T-helper 2 cell (primary cell): ENCODE data around the gene ERBB2.
A peak's percentile ranks its signal among the peaks of the same experiment; 100 is the strongest.
"Not testable (repeated sequence)": the region's sequence is repeated elsewhere in the genome, so short reads cannot be mapped to it uniquely, and the experiment has no call there.

Source experiments
- DNase-seq, 5 experiments: peaks; one replicate each; pipeline versions ENCODE4 v3.0.0 to v3.0.0-alpha.2; 2012 to 2022

The ERBB2 gene

DNA sequence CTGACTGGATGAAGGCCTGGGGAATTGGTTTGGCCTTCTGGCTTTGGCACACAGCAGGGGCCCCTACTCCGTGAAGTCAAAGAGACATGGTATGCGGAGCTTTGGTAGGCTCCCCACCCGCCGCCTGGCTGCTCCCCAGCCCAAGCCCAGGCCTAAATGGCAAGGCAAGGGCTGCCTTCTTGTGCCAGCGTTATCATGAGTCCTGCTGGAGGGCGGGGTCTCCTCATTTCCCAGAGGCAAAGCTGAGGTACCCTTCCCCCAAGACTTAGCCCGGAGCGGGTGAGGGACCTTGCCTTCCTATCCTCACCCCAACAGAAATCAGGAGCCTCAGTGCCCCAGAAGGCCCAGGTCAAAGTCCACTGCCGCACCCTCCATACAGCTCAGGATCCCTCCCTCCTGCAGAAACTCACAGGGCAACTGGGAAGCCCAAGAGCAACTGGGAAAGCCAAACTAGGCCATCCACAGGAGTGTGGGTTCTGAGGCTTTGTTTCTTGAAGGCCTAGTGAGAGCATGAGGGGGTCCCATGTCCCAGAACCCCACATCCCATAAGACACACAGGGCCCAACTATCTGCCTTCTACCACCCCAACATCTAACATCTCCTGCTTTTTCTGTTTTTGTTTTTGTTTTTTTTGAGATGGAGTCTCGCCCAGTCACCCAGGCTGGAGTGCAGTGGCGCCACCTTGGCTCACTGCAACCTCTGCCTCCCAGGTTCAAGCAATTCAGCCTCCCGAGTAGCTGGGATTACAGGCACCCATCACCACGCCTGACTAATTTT, 21.3 kb upstream of the ERBB2 start:
- no peak for DNase-seq

- peak in 2 of 5 experiments; percentile 45 to 88 for DNase-seq
Observed at GRCh38 chr17:39679521-39680192, 20.2 kb upstream of the ERBB2 start.

DNA sequence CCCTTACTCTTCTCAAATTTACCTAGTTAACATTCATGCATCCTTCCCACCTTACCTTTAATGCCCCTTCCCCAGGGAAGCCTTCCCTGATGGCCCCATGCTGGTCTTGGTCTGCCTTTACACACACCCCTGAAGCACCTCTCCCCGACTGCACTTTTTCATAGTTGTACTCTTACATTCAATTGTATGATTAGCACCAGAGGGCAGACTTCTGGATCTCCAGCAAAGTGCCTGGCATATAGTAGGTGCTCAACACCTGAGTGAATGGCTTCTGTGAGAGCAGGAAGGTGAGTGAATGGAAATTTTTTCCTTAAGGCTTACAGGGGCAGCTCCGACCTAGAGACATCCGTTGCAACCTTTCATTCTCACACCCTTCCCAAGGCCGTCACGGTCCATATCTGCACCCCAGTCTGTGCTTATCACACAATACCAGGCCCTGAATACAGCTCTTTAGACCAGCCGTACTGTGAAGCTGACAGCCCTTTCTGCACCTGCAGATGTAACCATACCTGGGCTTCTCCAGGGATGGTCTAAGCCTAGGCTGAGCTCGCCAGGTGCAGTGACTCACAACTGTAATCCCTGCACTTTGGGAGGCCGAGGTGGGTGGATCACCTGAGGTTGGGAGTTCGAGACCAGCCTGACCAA, 16.4 kb upstream of the ERBB2 start:
- no peak for DNase-seq

DNA sequence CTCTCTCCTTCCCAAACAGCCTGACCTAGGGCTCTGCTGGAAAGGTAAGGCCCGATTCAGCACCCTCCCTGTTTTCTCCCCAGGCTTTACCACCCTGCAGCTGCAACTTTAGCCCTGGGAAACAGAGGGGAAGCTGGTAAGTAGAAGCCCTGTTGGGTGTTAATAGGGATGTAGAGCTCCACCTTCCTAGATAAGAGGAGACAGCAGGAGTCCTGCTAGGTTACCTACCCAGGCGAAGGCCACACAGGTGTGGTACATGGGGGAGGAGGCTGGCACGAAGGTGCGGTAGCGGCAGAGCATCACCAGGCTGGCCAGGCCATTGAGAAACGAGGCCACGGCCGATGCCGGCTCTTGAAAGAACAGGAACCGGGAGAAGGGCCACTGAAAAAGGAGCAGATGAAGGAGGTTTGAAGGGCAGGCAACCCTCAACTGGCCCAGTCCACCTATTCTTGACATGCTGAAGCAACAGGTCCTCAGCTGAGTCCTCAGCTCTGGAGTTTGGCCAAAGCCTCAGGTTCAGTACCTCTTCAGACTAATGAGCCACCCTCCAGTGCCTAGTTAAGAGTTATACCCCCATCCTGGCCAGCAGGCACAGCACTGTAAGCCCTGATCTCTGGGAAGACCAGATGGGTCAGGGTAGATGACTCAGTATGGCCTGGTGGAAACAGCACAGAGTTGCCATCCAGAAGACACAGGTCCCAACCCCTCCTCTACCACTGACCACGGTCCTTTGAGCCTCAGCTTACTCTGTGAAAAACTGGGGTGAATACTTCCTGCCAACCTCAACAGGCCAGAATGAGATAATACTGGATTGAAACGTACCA, 15.3 kb upstream of the ERBB2 start:
- no peak for DNase-seq

DNA sequence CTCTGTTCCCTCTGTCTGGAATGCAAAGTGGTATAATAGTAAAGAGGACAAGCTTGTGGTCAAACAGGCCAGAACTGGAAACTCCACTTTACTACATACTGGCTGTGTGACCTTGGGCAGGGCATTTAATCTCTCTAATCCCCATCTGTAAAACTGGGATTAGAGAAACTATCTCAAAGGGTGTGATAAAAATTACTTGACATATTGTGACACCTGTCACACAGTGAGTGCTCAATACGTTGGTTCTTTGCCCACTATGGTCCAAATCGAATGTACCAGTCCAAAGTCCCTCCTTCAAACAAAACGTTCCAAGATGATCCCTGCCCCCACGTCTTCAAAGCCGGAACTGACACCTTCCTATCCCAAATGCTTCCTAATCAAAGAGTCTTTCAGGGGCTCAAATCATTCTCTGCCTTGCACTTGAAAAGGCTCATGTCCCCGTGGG, 12.7 kb upstream of the ERBB2 start:
- DNase-seq, result no peak

DNA sequence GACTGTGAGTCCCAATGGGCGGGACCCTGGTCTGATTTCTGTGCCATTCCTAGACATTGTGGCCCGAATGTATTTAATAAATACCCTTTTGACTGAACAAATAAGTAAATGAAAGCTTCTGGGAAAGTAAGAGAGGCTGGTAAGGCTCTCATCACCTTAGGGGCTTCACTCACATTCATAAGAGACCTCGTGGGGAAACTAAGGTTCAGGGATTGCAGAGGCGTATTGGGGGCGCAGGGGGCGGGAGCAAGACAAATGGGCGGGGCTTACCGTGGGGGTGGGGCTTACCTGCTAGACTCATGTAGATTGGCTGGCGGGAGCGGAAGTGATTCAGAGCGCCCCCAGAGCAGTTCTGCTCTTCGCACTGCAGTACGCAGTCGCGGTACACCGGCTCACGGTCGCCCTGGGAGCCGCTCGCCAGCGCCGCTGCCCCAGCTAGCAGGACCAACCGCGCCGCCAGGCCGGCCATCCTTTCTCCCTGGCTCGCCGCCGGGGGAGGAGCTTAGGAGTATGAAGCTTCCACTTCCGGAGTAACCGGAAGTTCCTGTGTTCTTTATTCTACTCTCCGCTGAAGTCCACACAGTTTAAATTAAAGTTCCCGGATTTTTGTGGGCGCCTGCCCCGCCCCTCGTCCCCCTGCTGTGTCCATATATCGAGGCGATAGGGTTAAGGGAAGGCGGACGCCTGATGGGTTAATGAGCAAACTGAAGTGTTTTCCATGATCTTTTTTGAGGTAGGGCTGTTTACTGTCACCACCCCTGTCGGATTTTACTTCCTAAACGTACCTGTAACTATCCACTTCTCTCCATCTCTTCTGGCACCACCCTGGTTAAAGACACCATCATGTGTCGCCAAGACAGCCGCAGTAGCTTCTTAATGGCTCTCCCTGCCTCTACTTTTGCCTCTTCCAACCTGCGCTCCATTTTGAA, 12.1 kb upstream of the ERBB2 start, which contains the start of gene PGAP3:
Gene PGAP3 (minus strand): TSS at position 512 of the 929 bp plus-strand sequence. CDS start 43 bp downstream, at position 469.
- peak; percentile 54 to 88 (median 72) for DNase-seq

DNA sequence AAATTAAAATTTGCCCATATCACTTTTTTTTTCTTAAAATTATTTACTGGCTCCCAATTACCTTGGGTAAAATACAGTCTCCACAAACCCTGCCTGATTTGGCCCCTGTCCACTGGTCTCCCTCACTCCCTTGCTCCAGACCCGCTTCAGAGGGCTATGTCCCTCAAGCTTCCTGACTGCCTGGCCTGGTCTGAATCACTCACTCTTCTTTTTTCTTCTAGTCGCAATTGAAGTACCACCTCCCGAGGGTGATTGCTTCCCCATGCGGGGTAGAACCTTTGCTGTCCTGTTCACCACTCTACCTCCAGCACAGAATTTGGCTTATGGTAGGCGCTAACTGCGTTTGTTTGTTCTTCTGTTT, 11.4 kb upstream of the ERBB2 start:
- no peak for DNase-seq

DNA sequence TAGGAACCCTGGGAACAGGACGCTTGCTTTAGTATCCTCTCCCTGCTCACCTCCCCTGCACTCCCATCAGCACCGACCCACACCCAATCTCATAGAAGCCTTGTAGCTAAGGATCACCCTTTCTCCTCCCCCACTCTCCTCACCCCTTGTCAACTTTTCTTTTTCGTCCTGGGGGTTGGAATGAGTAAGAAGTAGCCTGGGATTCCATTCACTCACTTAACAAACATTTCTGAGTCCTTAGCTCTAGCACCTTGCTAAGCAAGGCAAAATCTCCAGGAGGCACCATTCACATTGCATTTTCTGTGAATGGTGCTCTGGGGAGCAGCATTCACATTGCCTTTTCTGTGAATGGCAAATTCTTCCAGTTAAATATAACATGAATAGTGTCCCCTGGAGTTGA, 10.9 kb upstream of the ERBB2 start:
- no peak for DNase-seq

DNA sequence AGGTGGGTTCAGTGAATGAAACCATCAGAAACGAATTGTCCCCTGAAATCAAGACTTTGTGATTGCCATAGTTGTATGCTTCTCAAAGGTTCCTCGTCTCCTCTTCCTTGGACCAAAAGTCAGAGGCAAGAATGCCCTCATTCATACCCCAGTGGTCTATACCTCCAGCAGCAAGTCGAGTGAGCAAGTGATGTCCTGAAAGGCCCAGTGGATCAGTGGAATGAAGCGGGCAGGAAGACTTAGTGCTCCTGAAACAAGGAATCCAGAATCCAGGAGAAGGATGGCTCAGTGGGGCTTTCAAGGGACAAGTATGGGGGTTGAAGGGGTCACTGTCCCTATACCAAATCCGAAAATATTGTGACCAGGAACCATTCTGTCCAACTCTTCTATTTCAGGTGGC, 5.3 kb upstream of the ERBB2 start:
- DNase-seq, result no peak

DNA sequence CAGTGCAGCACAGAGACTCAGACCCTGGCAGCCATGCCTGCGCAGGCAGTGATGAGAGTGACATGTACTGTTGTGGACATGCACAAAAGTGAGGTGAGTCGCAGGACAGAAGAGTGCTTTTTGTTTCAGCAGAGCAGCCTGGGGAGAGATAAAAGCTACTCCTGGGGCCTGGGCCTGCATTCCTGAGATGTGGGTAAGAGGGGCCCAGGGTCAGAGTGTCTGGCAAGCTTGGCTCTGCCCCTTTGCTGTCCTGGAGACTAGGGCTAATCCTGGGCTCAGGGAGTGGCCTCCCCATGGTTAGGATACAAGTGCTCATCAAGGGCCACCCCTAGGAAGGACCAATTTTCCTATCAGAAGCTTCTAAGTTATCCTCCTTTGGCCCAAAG, 4.8 kb upstream of the ERBB2 start:
- no peak for DNase-seq

DNA sequence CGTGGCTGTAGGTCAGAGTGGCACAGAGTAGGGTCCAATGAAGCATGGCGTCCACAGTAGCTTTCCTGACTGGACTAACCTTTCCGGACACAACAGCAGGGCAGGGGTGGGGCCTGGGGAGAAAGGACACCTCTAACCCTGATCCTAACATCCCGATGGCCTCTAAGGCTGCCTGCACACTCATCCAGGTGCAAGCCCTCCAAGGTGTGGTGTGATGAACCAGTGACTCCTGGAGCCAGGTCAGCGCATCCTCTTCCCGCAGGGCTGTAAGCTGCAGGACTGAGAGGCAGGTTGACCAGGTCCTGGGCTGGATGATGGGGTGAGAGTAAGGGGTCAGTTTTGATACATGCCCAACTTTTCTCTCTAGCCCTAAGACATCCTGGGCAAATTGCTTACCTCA, 3.1 kb upstream of the ERBB2 start:
- no peak for DNase-seq

DNA sequence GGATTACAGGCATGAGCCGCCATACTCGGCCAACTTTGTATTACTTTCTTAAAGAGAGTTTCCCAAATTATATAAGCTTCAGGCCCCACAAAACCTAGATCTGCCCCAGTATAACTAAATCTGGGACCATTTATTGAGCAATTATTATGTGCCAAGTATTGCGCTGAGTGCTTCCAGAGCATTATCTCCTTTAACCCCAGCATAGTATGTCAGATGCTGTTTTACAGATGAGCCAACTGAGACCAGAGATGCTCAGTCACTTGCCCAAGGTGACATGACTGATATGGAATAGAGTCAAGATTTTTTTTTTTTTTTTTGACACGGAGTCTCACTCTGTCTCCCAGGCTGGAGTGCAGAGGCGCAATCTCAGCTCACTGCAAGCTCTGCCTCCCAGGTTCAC, 1.9 kb upstream of the ERBB2 start:
- DNase-seq, result no peak

DNA sequence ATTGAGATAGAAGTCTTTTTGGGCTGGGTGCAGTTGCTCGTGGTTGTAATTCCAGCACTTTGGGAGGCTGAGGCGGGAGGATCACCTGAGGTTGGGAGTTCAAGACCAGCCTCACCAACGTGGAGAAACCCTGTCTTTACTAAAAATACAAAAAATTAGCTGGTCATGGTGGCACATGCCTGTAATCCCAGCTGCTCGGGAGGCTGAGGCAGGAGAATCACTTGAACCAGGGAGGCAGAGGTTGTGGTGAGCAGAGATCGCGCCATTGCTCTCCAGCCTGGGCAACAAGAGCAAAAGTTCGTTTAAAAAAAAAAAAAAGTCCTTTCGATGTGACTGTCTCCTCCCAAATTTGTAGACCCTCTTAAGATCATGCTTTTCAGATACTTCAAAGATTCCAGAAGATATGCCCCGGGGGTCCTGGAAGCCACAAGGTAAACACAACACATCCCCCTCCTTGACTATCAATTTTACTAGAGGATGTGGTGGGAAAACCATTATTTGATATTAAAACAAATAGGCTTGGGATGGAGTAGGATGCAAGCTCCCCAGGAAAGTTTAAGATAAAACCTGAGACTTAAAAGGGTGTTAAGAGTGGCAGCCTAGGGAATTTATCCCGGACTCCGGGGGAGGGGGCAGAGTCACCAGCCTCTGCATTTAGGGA, 577 bp upstream of the ERBB2 start:
- not testable (repeated sequence) for DNase-seq

DNA sequence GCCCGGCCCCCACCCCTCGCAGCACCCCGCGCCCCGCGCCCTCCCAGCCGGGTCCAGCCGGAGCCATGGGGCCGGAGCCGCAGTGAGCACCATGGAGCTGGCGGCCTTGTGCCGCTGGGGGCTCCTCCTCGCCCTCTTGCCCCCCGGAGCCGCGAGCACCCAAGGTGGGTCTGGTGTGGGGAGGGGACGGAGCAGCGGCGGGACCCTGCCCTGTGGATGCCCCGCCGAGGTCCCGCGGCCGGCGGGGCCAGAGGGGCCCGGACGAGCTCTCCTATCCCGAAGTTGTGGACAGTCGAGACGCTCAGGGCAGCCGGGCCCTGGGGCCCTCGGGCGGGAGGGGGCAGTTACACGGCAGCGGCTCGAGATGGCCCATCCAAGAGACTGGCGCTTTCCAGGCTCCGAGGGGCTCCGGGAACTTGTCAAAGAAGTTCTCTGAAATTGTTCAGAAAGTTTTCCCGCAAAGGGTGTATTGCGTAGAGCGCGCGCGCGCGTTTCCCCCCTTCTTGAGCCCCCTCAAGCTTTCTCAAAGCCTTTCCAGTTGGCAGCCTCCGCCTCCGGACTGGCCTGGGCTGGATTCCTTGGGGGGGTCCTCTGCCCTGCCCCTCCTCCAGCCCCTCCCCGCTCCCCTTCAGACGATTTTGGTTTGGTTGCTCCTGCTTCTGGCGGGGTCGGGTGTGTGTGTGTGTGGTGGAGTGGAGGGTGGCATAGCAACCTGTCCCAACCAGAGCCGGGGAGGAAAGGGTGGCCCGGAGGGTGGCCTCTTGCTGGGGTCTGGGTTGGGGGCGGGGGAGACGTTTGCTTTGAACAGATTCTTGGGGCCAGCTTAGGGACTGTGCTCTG, 504 bp downstream of the ERBB2 start:
- no peak for DNase-seq

DNA sequence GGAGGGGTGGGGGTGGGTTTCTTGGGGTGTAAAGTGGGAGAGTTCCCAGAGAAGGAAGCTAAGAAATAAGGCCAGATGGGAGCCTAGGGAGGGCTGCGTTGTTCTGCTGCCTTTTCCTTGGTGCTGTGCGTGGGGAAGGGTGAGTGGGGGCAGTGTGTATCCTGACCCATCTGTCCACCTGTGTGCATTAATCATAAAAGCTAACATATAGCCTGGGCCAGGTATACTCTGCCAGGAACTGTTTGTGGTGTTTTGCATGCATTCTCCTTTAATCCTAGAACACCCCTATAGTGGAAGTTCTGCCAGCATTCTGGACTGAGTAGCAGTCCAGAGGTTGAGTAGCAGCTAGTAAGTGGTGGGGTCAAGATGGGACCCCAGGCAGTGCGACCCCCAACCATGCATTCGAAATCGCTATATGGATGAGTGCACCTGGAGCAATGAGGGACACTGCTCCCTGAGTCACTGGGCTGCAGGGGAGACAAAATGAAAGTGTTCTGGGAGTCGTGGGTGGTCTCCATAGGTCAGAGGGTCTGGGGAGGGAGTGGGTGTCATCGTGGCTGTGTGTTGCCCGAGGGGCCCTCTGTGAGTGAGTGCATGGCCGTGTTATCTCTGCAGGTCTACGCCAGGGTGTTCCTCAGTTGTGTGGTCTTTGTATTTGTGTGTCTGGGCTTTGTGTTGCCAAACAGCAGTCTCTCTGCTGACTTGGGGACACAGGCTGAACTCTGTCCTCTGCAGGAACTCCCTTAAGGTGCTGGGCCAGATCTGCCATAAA, 1.3 kb downstream of the ERBB2 start:
- no peak for DNase-seq

DNA sequence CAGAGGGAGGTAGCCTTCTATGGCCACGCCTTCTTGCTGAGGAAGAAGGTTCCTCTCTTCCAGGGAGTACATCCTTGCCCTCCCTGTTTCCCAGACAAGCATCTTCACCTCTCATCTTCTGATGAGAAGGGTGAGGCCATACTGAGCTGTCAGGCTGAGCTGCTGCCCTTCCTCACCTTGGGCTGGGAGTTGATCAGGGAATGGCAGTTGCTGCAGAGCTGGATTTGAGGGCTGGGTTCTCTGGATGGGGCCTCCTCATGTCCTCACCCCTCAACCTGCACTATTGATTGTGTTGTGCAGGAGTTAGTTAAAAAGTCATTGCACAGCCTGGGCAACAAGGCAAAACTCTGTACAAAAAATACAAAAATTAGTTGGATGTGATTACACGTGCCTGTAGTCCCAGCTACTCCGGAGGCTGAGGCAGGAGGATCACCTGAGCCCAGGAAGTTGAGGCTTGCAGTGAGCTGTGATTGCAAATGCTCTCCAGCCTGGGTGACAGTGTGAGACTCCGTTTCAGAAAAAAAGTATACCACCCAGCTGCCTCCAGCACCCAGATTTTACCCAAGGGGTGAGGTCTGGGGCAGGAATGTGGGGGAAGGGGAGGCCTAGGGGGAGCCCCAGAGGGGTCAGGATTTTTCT, 2.0 kb downstream of the ERBB2 start:
- no peak for DNase-seq

DNA sequence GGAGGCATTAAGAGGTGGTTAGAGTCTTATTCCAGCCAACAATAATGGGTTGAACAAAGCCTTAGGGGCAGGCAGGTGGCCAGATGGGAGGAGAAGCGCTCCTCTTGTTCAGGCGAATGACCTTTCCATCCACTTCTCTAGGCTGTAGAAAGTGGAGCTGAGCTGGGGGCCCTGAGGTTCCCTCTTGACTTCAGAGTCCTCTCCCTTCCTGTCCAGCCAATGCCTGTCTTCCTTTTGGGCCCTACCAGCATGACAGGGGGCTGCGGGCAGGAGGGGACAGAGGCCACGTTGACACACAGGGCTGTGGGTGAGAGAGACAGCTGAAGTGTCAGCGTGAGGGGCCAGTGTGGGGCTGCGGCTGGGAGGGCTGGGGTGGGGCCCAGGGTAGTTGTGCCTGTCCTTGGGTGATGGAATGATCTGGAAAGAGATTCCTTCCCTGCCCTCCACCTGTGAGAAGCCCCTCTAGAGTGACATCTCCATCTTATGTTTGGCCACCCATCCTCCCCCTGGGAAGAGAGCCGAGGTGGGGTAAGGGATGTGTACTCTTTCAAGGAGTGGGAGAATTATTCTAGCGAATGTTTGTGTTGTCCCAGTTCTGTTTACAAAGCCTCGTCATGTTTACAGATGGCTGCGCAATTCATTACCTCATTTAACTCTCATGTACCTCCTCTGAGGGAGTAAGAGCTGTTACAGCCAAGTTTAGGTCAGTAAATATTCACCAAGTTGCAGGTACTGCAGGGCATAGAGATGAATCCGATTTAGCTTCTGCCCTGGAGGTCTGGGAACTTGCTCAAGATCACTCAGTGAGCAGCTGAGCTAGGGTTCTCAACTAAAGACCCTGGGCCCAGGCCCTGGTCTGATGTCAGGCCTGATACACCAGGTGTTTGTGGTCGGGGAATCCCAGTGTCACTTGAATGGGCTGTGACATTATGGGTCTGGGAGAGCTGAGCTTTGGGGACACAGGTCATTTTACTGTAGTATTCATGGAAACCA, 3.3 kb downstream of the ERBB2 start:
- no peak for DNase-seq

DNA sequence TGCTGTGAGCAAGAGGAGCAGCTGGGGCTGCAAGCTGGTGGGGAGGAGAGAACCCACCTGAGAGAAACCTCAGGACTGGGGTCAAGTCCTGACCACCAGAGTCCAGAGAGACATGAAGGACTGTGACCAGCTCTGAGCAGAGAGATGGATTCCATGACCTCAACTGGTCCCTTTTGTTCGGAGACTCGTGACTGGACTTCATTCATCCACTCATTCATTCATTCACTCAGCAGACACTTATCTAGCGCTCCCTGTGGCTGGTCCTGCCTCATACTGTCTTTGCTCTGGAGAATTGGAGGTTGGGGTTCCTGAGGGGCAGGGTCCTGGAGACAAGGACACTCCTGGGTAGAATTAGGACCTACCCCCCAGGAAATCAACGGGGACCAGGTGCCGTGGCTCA, 4.0 kb downstream of the ERBB2 start:
- no peak for DNase-seq
